ENCODE measurements around the gene IER3IP1. TPM values are rescaled to one million over a fixed set of nuclear protein-coding genes. Genes with fewer than 3 reads are reported as not detected.

The IER3IP1 gene
- total RNA-seq, 2 experiments from 2014 or later = 1.5 to 2.3 TPM

DNA sequence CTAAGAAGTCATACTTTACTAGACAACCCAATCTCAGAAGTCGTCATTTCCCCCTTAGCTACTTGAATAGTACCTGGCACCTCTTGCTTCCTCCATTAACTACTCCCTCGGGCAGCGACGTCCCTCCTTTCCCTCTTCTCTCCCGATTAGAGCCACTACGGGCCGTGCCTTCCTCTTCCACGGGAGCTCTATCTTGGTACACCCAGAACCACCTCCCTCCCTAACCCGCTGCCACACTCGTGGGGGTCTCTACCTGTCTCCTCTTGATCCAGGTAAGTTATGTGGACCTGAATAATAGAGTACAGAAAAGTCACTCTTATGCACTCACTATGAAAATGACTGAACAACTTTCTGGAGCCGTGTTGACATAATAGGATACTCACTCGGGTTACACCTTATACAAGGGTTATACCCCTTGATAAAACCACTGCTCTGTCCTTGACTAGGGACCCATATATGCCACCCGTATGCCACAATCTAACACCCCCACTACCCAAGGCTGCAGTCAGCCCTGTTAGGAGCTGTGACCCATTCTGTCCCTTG lies 25.3 kb downstream of the IER3IP1 start:
- no peaks in the 10 kb centered on the region for H3K9me3 ChIP-seq (ENCODE audit: control insufficient read depth in 1 of 2, insufficient read depth in 1 of 2, low read length in 2 of 2)
- Mint-ChIP-seq H3K27me3 (no peaks in the 10 kb centered on the region), H3K36me3 (ENCODE audit: low read depth) (peaks cover 21% of the 10 kb centered on the region), H3K27ac (peak overlapping the region; percentile 95), H3K4me1 (ENCODE audit: low read depth) (peaks cover 56% of the 10 kb centered on the region), H3K9me3 (no peaks in the 10 kb centered on the region), H3K4me3 (peak overlapping the region; percentile 98)
- peak overlapping the region; percentile 80 for H3K4me3 ChIP-seq (ENCODE audit: low read length)
- ChIA-PET CTCF (interaction anchor here (1.0 kb wide), 1 partner anchor 977 kb away, joined by 3 read pairs; a partner anchor contains a TSS), POLR2A (interaction anchor here (0.9 to 2.2 kb wide), 4 partner anchors 10 to 780 kb away, joined by 3 to 19 read pairs (median 4); partner anchors contain the start of genes KATNAL2 and PIAS2)
- peak overlapping the region; percentile 74 to 76 for H3K27ac ChIP-seq (ENCODE audit: low read depth in 1 of 2, low read length in 2 of 2)
- DNase-seq (peak in 4 of 14 experiments; percentile 3 to 35 (median 22)), ATAC-seq (ENCODE audit: poor library complexity) (peak; percentile 3)
- intact Hi-C loops (cut with DNase I, micrococcal nuclease) = loop anchor here in 1 of 2 experiments (2.0 to 10.0 kb wide), 3 partner anchors 26 to 784 kb away; partner anchors contain the start of genes IER3IP1, KATNAL2, PIAS2 and SMAD2
- TF ChIP-seq, protein P1, sequence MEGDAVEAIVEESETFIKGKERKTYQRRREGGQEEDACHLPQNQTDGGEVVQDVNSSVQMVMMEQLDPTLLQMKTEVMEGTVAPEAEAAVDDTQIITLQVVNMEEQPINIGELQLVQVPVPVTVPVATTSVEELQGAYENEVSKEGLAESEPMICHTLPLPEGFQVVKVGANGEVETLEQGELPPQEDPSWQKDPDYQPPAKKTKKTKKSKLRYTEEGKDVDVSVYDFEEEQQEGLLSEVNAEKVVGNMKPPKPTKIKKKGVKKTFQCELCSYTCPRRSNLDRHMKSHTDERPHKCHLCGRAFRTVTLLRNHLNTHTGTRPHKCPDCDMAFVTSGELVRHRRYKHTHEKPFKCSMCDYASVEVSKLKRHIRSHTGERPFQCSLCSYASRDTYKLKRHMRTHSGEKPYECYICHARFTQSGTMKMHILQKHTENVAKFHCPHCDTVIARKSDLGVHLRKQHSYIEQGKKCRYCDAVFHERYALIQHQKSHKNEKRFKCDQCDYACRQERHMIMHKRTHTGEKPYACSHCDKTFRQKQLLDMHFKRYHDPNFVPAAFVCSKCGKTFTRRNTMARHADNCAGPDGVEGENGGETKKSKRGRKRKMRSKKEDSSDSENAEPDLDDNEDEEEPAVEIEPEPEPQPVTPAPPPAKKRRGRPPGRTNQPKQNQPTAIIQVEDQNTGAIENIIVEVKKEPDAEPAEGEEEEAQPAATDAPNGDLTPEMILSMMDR (IDR thresholded peaks at IDR 0.05) = no peak
- peaks cover 25% of the 10 kb centered on the region for H3K4me1 ChIP-seq (ENCODE audit: insufficient read depth, low read length)
- H3K36me3 ChIP-seq (ENCODE audit: insufficient read depth, low read length) = peaks cover 9% of the 10 kb centered on the region
- H3K27me3 ChIP-seq (ENCODE audit: control insufficient read depth in 1 of 2, insufficient read depth in 2 of 2, low read length in 2 of 2) = no peaks in the 10 kb centered on the region

DNA sequence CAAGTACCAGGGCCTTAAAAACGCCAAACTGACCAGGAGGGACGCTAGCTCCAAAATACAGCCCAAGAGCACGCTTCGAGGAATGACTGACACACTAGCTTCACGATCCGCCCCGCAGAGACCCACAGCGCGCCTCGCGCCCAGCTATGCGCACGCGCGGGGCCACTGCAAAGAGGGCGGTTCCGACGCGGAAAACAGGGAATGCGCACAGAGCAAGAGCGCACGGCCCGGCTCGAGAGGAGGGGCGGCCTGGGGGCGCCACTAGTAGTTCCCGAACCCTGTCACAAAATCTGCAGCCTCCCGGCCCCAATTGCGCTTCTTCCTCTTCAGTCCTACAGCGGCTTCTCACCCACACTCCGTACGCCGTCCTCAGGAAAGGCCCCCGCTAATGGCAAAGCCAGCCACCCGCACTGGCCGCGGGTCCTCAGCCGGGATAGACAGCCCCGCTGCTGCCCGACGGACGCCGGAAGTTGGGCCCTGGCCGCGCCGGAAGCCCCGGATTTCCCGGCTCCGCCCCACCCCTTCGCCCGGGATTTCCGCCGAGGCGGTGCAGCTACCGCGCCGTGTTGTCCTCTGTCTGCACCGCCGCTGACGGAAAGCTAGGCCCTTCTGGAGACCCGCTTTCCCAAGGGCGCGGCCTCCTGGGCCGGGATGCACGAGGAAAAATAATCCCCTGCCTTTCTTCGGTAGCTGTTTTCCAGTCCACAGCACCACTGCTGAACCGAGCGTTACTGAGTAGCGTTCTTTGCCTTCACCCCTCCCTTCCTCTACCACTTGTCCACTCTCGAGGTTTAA lies 25.9 kb downstream of the IER3IP1 start, which contains the start of gene HDHD2:
Gene HDHD2 (minus strand): TSS at position 472 of the 795 bp plus-strand sequence. CDS start 14,061 bp downstream, outside the sequence.
- intact Hi-C loops (cut with DNase I, micrococcal nuclease) = loop anchor here in 1 of 2 experiments (2.0 to 10.0 kb wide), 3 partner anchors 27 to 785 kb away; partner anchors contain the start of genes IER3IP1, KATNAL2, PIAS2 and SMAD2
- CTCF ChIA-PET = no interaction called here
- H3K27ac Mint-ChIP-seq = peak within 1 kb of the TSS; percentile 95
- H3K27me3 Mint-ChIP-seq = no peaks in the 10 kb centered on the region
- peak; percentile 75 for ATAC-seq (ENCODE audit: poor library complexity)
- POLR2A ChIA-PET = interaction anchor here (0.6 to 2.2 kb wide), 8 partner anchors 9 to 781 kb away, joined by 3 to 19 read pairs (median 3); partner anchors contain the start of genes KATNAL2 and PIAS2
- no peaks in the 10 kb centered on the region for H3K9me3 ChIP-seq (ENCODE audit: control insufficient read depth in 1 of 2, insufficient read depth in 1 of 2, low read length in 2 of 2)
- H3K36me3 ChIP-seq (ENCODE audit: insufficient read depth, low read length) = peaks cover 9% of the 10 kb centered on the region
- peak; percentile 43 to 84 (median 72) for DNase-seq
- peaks cover 63% of the 10 kb centered on the region for H3K4me1 Mint-ChIP-seq (ENCODE audit: low read depth)
- H3K36me3 Mint-ChIP-seq (ENCODE audit: low read depth) = peaks cover 21% of the 10 kb centered on the region
- no peaks in the 10 kb centered on the region for H3K27me3 ChIP-seq (ENCODE audit: control insufficient read depth in 1 of 2, insufficient read depth in 2 of 2, low read length in 2 of 2)
- peaks cover 25% of the 10 kb centered on the region for H3K4me1 ChIP-seq (ENCODE audit: insufficient read depth, low read length)
- H3K4me3 ChIP-seq (ENCODE audit: low read length) = peak within 1 kb of the TSS; percentile 80
- H3K27ac ChIP-seq (ENCODE audit: low read depth in 1 of 2, low read length in 2 of 2) = peak within 1 kb of the TSS; percentile 74 to 76
- TF ChIP-seq, protein P1 (IDR thresholded peaks at IDR 0.05) = no peak
- no peaks in the 10 kb centered on the region for H3K9me3 Mint-ChIP-seq
- peak within 1 kb of the TSS; percentile 98 for H3K4me3 Mint-ChIP-seq

DNA sequence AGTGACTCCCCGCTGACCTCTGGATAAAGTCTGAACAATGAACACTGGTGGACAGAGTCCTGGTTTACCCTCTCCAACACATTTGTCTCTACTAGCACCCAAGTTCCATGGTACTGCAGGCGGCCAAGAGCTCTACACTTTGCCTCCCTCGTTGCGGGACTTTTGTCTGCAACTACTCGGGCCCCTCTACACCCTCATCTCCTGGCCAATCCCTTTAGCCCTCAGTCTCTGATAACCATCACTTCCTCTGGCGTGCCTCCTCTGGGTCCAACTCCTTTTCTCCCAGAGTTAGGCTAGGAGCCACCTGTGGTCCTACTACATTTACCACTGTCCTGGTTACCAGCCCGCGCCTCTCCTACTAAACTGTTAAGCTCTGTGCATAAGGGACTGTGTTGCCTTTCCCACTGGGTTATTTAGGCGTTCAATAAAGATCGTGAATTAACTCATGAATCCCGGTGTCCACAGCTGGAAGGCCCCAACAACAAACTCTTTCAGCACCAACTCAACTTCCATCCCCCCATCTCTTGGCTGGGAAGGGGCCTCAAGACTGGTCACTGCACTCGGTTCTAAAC lies 26.6 kb downstream of the IER3IP1 start:
- peak overlapping the region; percentile 95 for H3K27ac Mint-ChIP-seq
- ChIA-PET CTCF (no interaction called here), POLR2A (interaction anchor here (0.6 to 2.2 kb wide), 5 partner anchors 14 to 781 kb away, joined by 3 to 19 read pairs (median 3); partner anchors contain the start of genes KATNAL2 and PIAS2)
- H3K36me3 Mint-ChIP-seq (ENCODE audit: low read depth) = peaks cover 14% of the 10 kb centered on the region
- intact Hi-C loops (cut with DNase I, micrococcal nuclease) = loop anchor here in 1 of 2 experiments (2.0 to 10.0 kb wide), 3 partner anchors 27 to 785 kb away; partner anchors contain the start of genes IER3IP1, KATNAL2, PIAS2 and SMAD2
- no peak for ATAC-seq (ENCODE audit: poor library complexity)
- H3K27me3 Mint-ChIP-seq = no peaks in the 10 kb centered on the region
- peak overlapping the region; percentile 74 to 76 for H3K27ac ChIP-seq (ENCODE audit: low read depth in 1 of 2, low read length in 2 of 2)
- DNase-seq = peak in 1 of 14 experiments; percentile 14
- peaks cover 7% of the 10 kb centered on the region for H3K36me3 ChIP-seq (ENCODE audit: insufficient read depth, low read length)
- H3K9me3 ChIP-seq (ENCODE audit: control insufficient read depth in 1 of 2, insufficient read depth in 1 of 2, low read length in 2 of 2) = no peaks in the 10 kb centered on the region
- no peaks in the 10 kb centered on the region for H3K9me3 Mint-ChIP-seq
- H3K4me3 Mint-ChIP-seq = peak overlapping the region; percentile 98
- H3K4me3 ChIP-seq (ENCODE audit: low read length) = peak overlapping the region; percentile 80
- peaks cover 69% of the 10 kb centered on the region for H3K4me1 Mint-ChIP-seq (ENCODE audit: low read depth)
- H3K4me1 ChIP-seq (ENCODE audit: insufficient read depth, low read length) = peaks cover 25% of the 10 kb centered on the region
- TF ChIP-seq, protein P1 (IDR thresholded peaks at IDR 0.05) = no peak
- no peaks in the 10 kb centered on the region for H3K27me3 ChIP-seq (ENCODE audit: control insufficient read depth in 1 of 2, insufficient read depth in 2 of 2, low read length in 2 of 2)

Measured in CD4-positive, alpha-beta T cell (primary cell).